LNCAP (cell line): ENCODE results near the gene TACR2.

ENCODE experiments used
- TF ChIP-seq, protein P1 (sequence below): fragments of 450-650 bp; IDR thresholded peaks from 2 replicates; pipeline ENCODE4 v1.5.1; 2017; ENCODE audit warnings: mild to moderate bottlenecking

TACR2 gene

DNA sequence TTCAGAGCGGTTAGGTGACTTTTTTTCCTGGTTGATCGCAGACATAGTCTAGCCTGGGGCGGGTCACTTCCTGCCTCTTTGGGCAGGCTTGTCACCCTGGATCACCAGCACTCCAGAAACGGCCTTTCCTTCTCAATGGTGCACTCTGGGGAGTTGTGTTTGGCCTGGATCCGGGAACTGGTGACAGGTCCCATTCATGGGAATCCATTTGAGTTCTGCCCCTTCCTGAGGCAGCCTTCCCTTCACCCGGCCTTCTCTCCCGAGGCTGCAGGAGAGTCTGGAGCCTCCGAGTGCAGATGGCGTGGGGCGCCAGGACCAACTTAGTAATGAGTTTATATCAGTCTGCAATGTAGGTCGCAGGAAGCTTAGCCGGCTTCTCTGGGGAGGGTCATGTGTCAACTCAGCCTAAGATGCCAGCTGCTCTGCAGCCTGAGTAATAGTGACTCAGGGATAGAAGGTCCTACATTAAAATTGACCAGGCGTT is 54.2 kb downstream of the TACR2 start:
- TF ChIP-seq, protein P1, sequence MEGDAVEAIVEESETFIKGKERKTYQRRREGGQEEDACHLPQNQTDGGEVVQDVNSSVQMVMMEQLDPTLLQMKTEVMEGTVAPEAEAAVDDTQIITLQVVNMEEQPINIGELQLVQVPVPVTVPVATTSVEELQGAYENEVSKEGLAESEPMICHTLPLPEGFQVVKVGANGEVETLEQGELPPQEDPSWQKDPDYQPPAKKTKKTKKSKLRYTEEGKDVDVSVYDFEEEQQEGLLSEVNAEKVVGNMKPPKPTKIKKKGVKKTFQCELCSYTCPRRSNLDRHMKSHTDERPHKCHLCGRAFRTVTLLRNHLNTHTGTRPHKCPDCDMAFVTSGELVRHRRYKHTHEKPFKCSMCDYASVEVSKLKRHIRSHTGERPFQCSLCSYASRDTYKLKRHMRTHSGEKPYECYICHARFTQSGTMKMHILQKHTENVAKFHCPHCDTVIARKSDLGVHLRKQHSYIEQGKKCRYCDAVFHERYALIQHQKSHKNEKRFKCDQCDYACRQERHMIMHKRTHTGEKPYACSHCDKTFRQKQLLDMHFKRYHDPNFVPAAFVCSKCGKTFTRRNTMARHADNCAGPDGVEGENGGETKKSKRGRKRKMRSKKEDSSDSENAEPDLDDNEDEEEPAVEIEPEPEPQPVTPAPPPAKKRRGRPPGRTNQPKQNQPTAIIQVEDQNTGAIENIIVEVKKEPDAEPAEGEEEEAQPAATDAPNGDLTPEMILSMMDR, result no peak

DNA sequence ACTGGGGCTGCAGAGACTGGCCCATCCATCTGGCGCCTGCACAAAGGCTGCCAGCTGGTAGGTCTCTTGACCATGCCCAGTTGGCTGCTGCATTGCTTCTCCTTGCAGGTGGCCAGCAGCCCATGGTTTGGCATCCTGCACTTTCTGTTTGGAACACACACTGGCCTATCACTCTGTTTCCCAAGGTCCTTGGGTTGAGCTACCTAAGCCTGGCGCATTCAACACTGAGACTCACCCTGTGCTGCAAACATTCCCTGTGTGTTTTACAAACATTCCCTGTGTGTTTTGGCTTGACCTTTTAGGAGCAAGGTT is 55.5 kb downstream of the TACR2 start:
- TF ChIP-seq, protein P1, result no peak

DNA sequence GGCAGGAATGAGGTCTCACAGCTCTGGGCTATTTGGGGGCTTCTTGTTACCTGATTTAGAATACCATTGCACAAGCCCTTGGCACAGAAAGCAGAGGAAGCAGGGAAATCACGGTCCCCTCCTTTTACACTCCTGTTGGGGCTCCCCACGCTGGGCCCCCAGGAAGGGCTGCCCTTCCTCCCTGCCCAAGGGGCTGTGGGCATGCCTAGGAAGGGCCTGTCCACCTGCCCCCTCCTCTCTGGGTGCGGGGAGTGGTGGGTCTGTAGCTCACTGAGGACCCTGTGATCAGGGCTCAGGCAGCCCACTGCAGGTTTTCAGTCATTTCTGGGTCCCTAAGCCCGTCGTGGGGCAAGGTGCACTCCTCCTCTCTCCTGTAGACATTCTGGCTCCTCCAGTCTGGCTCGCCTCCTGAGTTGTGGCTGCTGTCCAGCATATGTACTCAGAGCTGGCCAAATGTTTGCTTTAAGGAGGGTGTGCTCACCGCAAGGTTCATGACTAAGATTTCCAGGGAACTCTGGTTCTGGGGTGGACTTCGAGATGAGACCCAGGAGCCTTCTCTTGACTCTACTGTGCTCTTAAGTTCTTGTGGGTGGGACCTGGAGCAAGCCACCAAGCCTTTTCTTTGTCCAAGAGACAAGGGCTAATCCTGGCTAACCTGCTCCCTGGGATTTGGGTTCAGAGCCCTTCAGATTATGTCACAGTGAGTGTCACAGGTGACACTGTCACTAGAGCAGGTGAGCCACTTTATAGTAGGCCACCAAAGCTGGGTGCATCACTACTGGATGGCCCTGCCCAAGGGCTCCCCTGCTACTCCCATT is 56.0 kb downstream of the TACR2 start:
- TF ChIP-seq, protein P1, result no peak

DNA sequence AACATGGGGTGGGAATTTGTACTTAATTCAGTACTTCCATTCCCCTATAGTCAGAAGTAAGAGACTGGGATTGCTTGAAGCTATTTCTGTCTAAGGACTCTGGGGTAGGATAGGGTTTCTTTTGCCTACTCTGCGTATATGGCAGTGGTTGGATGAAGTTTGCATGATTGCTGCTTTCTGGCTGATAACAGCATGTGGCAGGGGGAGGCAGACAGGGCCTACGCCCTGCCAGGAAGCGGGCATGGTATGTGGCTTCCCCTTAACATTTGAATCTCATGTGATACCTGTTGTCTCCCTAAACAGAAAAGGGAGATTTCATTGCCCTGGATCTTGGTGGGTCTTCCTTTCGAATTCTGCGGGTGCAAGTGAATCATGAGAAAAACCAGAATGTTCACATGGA is 57.1 kb downstream of the TACR2 start:
- TF ChIP-seq, protein P1, result no peak

DNA sequence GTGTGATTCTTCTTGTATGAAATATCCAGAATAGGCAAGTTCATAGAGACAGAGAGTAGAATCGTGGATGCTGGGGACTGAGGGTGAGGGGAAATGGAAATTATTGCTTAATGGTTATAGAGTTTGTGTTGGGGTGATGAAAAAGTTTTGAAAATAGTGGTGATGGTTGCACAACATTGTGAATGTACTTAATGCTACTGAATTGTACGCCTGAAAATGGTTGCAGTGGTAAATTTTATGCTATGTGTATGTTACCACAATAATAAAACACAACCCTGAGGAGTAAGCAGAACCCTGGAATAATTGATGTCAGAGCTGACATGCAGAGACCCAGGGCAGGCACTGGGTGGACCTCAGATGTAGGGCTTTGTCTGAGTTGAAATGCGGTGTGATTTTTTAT is 57.6 kb downstream of the TACR2 start:
- TF ChIP-seq, protein P1, result no peak

DNA sequence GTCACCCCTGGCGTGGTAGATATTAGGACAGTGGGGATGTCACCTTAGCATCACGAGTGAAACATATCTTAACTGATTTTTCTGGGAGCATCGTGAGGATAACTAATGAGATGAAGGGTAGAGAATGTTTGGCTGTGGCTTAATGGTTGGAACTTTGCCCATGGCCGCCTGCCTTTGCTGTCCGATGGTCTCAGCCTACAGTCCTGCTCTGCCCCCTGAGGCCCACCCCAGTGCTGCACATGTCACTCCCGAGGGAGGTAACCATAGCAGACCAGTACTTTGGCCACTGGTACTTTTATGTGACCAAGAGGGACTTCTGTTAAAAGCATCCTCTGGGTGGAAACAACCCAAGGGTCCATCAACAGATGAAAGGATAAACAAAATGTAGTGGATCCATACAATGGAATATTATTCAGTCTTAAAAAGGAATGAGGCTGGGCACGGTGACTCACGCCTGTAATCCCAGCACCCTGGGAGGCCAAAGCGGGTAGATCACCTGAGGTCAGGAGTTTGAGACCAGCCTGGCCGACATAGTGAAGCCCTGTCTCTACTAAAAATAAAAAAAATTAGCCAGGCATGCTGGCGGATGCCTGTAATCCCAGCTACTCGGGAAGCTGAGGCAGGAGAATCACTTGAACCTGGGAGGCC is 58.4 kb downstream of the TACR2 start:
- TF ChIP-seq, protein P1, result no peak

DNA sequence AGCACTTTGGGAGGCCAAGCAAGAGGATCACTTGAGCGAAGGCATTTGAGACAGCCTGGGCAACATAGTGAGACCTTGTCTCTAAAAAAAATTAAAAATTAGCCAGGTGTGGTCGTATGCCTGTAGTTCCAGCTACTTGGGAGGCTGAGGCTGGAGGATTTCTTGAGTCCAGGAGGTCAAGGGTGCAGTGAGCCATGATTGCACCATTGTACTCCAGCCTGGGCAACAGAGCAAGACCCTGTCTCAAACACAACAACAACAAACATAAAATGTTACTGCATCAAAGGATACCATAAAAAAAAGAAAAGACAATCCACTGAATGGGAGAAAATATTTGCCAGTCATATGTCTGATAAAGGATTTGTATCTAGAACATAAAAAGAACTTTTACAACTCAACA is 60.5 kb downstream of the TACR2 start:
- TF ChIP-seq, protein P1, result no peak
